ENCODE results near the gene MCF2L.

GRCh38 chr13:113117911-113118260, 148.9 kb downstream of the MCF2L start:
- TF ChIP-seq CTCF (IDR thresholded peaks at IDR 0.05) (no peak), POLR2A (IDR thresholded peaks at IDR 0.05) (no peak)
